K562 (cell line): ENCODE results near the gene SLC27A4. TPM values are rescaled to one million over a fixed set of nuclear protein-coding genes. Genes with fewer than 3 reads are reported as not detected.

Experiments
- GABPB1 ChIP-seq: sonication (generic); formaldehyde crosslinking; IDR thresholded peaks from 2 replicates; pipeline ENCODE4 v1.8.0; 2022; ENCODE audit warnings: mild to moderate bottlenecking, missing genetic modification reagents
- NR0B1 ChIP-seq: fragments of 450-650 bp; IDR thresholded peaks from one replicate; pipeline ENCODE4 v1.6.1; 2018; ENCODE audit warnings: mild to moderate bottlenecking, moderate library complexity; ENCODE audit not compliant: partially characterized antibody
- PBX2 ChIP-seq, 2 experiments: IDR thresholded peaks in 1 of 2; conservative IDR thresholded peaks in 1 of 2; 2 replicates each; pipeline ENCODE4 v1.6.1; 2016; ENCODE audit warnings: low read depth in 2 of 2, mild to moderate bottlenecking in 1 of 2, missing compliant biosample characterization in 1 of 2, missing genetic modification characterization in 1 of 2, moderate library complexity in 1 of 2
- RNF2 ChIP-seq: sonication (generic); IDR thresholded peaks from 2 replicates; pipeline ENCODE4 v1.6.1; 2016
- TSHZ1 ChIP-seq: fragments of 250-450 bp; sonication (Bioruptor Pico); IDR thresholded peaks from 2 replicates; pipeline ENCODE4 v1.4.0; 2020; ENCODE audit warnings: mild to moderate bottlenecking, moderate library complexity
- ZNF354B ChIP-seq: fragments of 250-450 bp; sonication (Bioruptor Pico); IDR thresholded peaks from 2 replicates; pipeline ENCODE4 v1.4.0; 2020
- ZNF592 ChIP-seq: fragments of 450-650 bp; IDR thresholded peaks from 2 replicates; pipeline ENCODE4 v1.6.1; 2017; ENCODE audit warnings: antibody characterized with exemption, mild to moderate bottlenecking
- ZNF695 ChIP-seq: fragments of 450-650 bp; formaldehyde crosslinking; IDR thresholded peaks from 2 replicates; pipeline ENCODE4 v1.4.0; 2020; ENCODE audit warnings: mild to moderate bottlenecking, moderate library complexity
- polyA plus RNA-seq, 8 experiments: library from polyadenylated mRNA; depleted of rRNA in 4 of 8; stranded (reverse) in 5 of 8; unstranded in 3 of 8; fragments of >200 nt; fragmentation: Nextera tagmentation in 2 of 8; fragmentation: Illumina TruSeq in 1 of 8; extraction: Ambion mirVana in 2 of 8; extraction: Trizol in 1 of 8; gene quantifications; 2 replicates each; pipeline versions ENCODE4 v1.2.1 to v1.2.3, GENCODE V29; 2011 to 2014; ENCODE audit warnings: inconsistent platforms in 1 of 8, missing spikeins in 1 of 8
- total RNA-seq, 7 experiments: library from RNA; depleted of rRNA in 6 of 7; stranded (reverse); fragments of >200 nt in 6 of 7; fragmentation: Illumina TruSeq in 2 of 7; extraction: Trizol in 2 of 7; gene quantifications; 2 replicates each; pipeline versions ENCODE4 v1.2.1 to v1.2.3, GENCODE V29; 2011 to 2021; ENCODE audit warnings: low replicate concordance in 1 of 7

The SLC27A4 gene
- total and polyA plus RNA-seq, 9 of the 15 experiments (the other 6 are each of a cell fraction or from before 2014, with no cell fraction given): 0.25 to 35.7 (median 14.0) TPM

GRCh38 chr9:128339761-128340690 lies at the start of gene SLC27A4 (continued):
- TF ChIP-seq GABPB1 (no peak), NR0B1 (no peak), TSHZ1 (CRISPR knock-in tag) (no peak), RNF2 (no peak), PBX2 (CRISPR knock-in tag; IDR thresholded peaks at IDR 0.05; ENCODE audit: low read depth) (no peak), PBX2 (tag; conservative IDR thresholded peaks at IDR 0.05; ENCODE audit: low read depth) (no peak), ZNF354B (CRISPR knock-in tag) (no peak), ZNF592 (no peak), ZNF695 (CRISPR knock-in tag) (0 out of 2 replicates have a peak, but pooled peaks have one; percentile 11)
